Stimulated activated naive CD4-positive, alpha-beta T cell (primary cell): Measurements from ENCODE around the gene AADAC.
"Not testable (repeated sequence)": the region's sequence is repeated elsewhere in the genome, so short reads cannot be mapped to it uniquely, and the experiment has no call there.

ENCODE experiments used
- DNase-seq, 6 experiments: peaks; one replicate each; lab custom pipeline; 2025; lab: John Stamatoyannopoulos, UW

AADAC gene

DNA sequence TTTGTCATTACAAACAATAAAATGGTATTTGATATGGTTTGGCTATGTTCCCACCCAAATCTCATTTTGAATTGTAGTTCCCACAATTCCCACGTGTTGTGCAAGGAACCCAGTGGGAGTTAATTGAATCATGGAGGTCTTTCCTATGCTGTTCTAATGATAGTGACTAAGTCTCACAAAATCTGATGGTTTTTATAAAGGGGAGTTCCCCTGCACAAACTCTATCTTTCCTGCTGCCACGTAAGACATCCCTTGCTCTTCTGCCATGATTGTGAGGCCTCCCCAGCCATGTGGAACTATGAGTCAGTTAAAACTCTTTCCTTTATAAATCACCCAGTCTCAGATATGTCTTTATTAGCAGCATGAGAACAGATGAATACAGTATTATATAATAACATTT is 15.4 kb upstream of the AADAC start:
- no peak for DNase-seq

DNA sequence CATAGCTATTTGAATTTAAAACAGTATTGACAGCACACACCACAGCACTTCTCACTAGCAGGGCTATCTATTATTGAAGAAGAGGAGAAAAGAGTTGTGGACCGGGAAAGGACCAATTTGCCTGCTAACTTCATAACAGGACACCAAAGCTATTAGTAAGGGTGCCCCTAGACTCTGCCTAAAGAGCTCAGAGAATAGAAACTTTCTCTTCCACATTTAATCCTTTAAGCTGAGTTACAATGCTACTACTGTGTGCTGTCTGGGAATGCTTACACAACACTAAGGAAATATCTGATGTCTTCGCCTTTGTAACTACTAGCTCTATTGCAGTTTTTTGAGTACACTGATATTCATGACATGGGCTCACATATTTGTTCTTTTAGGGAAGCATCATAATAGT is 13.5 kb upstream of the AADAC start:
- no peak for DNase-seq

DNA sequence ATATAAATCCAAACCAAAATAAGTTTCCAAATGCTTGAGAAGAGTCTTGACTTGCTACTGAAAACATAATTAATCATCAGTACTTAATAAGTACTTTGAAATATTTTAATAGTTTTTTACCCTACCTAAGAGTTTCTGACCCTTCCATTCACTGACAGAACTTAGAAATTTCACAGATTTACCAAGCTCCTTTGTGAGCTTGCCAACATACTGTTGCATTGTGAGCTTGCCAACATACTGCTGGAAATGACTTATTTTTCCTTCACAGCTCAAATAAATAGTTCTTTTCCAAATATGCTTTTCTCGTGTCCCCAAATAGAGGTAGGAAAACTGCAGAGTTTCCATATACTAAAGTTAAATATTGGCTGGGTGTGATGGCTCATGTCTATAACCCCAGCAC is 9.6 kb upstream of the AADAC start:
- DNase-seq: no peak

DNA sequence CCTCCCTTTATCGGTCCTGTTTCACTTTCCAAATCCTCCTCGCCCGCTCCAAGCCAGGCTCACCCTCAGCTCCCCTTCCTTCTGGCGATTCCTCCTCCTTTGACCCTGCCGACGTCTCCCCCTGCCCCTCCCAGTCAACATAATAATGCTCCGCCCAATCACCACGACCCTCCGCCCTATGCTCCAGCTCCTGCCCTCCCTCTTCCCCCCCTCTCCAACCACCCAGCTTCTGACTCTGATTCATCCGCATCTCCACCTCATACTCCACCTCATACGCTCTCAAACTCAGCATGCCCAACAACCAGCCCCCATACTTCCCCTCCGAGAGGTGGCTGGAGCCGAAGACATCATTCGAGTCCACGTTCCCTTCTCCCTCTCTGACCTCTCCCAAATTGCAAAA is 7.1 kb upstream of the AADAC start:
- no peak for DNase-seq

DNA sequence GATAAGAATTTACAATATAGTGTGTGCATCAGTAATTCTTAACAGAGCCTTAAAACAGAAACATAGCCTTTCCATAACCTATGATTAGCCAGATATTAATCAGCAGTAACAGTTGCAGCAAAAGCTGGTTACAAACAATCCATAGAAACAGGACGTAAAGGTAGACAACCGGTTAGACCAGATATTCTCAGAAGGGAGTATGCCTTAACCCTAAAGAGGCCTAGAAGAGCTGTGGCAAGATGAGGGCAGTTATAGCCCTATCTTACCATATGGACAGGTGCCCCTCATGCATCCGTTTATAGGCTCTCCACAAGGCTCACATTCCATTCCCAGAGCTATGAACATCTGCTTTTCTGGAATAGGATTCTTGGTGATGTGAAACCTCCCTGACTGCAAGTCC is 5.0 kb upstream of the AADAC start:
- DNase-seq: not testable (repeated sequence)

DNA sequence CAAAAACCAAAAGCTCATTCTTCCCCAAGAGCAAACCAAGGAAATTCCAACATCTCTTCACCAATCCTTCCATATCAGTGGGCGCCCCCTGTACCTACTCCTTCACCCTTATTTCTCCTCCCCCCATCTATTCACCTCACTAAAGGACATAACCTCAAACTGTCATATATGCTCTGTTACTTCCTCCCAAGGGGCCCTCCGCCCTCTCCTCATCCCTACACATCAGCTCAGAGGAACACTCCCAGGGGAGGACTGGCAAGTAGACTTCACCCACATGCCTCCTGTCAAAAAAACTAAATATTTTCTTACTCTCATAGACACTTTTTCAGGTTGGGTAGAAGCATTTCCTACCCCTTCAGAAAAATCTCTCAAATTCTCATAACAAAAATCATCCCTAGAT is 2.4 kb upstream of the AADAC start:
- no peak for DNase-seq

DNA sequence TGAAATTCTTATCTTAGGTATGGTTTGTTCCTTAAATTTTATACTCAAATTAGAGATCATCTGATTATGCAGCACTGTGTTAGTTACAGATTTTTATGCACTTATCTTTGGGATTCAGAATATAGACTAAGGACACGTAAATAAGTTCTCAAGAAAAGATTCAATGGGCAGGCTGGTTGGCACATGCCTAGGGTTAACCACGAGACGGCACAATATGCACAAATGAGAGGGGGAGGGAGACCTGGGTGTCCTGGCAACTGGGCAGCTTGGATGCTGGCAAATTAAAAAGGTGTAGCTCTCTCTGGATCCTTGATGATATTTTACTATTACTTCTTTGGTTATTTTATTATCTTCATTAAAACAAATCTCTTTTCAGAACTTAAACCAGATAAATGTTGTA is 672 bp downstream of the AADAC start:
- DNase-seq: no peak

DNA sequence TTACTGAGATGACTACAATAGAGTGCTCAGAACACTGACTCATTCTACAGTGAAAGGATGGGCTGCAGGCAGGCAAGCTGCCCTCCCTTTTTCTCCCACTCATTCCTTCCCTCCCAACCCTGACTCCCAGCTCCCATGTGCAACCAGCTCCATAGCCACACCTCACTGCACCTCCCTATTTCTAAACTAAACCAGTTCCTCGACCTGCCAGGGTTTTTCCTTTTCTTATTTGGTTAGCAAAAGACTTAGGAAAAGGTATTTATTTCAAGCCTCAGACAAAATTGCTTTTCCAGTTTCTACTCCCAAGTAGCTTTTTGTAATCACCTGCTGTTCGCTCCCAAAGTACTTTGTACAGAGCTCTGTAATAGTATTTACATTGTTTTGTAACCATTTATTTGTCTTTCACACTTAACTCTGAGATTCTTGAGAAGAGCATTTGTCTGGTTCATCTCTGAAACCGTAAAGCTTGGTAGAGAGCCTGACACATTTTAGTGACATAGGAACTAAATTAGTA is 2.2 kb downstream of the AADAC start:
- DNase-seq: no peak

DNA sequence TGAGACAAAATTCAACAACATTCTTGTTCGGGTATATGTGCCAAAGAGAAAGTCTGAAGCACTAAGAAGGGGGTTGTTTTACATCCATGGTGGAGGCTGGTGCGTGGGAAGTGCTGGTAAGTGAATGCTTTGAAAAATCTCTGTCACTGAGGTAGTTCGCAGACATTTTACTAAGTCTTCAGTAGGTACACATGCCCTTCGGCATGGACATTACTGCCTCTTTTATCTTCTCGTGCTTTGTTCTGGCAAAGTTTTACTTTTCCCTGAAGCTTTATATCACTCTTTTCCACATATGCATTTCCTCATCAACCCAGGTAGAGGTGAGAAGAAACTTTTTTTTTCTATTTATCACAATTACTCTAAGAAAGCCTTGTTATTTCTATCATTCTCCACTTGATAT is 3.6 kb downstream of the AADAC start:
- DNase-seq: no peak

DNA sequence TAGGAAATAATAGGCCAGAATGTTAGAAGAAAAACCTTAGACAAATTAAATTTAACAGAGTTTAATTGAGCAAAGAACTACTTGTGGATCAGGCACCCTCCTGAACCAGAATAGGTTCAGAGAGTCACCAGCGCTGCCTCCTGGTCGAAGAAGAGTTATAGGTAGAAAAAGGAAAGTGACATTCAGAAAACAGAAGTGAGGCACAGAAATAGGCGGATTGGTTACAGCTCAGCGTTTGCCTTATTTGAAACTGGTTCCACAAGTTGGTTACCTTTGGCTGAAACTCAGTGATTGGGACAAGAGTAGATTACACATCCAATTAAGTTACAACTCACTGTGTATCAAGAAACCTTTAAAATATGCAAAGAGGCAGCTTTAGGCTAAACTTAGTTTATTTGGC is 4.4 kb downstream of the AADAC start:
- DNase-seq: no peak

DNA sequence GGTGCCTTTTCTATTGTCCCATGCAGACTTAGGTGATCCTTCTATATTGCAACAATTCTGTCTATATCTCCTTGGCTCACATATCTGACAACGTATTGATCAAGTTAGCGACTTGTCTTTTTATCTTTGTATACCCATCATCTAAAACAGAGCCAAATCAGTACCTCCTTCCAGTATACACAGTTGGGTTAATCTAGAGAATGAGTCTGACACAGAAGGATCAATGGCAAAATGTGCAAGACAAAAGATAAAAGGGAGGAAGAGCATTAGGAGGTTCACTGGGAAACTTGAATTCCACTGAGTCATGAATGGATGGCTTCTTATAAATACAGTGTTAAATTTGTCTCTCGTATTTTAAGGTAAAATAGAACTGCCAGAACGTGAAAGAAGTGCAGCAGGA is 6.0 kb downstream of the AADAC start:
- no peak for DNase-seq

DNA sequence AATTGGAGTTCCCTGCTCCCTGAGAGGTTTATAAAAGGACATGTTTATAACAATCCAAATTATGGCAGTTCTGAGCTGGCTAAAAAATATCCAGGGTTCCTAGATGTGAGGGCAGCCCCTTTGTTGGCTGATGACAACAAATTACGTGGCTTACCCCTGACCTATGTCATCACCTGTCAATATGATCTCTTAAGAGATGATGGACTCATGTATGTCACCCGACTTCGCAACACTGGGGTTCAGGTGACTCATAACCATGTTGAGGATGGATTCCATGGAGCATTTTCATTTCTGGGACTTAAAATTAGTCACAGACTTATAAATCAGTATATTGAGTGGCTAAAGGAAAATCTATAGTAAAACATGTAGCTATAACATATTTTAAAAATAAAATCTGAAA is 13.9 kb downstream of the AADAC start:
- DNase-seq: no peak

DNA sequence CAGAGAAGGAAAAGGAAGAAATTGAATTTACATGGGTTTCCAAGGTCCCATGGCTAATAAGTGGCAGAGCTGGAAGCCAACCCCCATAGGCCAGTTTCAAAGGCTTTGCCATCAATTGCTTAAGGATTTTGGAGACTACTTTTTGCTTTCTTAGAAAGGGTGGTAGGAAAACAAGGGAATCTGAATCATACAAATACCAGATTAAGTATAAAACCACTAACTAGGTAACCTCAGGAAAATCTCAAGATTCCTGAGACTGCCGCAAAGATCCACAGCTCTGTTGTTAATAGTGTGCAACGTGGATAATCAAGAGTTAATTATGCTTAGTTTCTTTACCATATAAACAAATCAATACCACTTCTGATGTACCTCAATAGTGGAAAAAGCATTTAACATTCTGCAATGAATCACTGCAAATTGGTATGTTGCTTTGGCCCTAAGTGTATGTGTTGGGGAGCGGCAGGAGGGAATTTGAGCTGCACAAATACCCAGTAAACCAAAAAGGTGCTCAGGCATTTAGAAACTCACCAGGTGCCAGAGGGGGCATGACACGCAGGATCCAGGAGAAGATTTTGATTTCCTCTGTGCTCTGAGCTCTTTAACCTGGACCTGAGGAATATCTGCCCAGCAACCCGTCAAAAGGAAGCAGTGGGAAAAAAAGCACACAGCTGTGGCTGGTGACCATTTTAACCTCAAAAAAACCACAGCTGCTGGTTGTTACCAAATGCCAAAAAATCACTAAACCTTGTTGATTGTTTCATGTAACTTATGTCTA is 22.0 kb downstream of the AADAC start:
- no peak for DNase-seq

DNA sequence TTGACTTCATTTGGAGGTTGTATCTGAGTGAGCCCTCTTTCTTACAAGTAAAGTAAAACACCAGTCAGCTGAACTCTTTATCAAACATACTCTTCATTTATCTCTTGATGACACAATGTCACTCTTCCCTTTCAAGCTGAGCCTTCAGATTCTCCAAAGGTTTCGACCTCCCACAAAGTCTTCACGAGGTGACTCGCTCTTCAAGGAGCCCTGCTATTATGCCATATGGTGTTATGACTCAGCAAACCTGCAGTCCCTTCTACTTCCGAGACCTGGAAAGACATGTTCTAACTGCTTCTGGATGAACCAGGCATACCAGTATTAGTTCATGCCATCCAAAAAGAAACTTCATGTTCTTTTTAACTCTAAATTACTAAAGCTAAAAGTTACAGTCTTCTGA is 23.1 kb downstream of the AADAC start:
- no peak for DNase-seq

DNA sequence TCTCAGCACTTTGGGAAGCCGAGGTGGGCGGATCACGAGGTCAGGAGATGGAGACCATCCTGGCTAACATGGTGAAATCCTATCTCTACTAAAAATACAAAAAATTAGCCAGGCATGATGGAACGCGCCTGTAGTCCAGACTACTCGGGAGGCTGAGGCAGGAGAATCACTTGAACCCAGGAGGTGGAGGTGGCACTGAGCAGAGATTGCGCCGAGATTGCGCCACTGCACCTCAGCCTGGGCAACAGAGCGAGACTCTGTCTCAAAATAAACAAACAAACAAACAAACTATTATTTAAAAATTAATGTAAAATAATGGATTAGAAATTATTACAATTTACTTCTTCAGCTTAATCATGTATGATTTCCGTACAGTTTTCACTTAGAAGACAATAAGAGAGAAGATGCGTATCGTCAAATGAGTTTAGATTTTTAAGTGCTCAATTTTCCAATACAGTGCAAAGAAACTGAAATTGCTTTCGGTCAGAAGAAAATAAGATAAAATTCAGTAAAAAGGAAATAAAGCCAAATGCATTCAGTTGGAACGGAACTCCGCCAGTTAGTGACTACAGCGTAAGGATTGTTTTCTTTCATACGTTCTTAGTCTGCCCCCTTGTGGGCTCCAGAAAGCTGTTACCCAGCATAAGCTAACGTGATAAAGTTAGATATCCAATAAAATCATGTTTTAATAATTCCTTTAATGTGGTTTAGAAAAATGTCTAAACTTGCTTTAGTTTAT is 24.8 kb downstream of the AADAC start:
- DNase-seq: peak in 4 of 6 experiments; percentile 0 to 32 (median 14)

DNA sequence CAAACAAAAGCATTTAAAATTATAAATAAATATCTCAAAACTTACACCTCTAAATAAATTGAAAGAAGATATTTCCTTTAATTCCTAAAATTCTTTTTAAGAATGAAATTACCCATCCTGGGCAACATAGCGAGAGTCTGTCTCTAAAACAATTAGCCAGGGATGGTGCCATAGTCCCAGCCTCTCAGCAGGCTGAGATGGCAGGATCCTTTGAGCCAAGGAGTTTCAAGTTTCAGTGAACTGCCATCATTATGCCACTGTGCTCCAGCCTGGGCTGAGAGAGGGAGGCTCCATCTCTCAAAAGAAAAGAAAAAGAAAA is 25.4 kb downstream of the AADAC start:
- no peak for DNase-seq

DNA sequence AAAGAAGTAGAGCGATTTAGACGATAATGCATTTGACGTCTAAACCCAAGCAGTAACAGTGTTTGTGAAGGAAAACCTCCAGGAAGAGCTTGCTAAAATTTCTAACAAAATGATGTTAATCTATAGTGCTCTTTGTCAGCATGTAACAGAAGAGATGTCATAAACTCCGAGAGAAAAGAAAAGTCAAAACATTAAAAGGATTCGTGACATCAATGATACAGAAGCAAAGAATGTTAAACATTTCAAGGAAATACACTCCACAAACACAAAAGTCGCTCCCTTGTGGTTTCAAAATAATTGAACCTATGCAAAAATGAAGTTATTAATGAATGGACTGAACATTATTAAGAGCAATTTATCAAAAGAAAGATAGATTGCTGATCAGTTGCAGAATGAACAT is 27.9 kb downstream of the AADAC start:
- no peak for DNase-seq

DNA sequence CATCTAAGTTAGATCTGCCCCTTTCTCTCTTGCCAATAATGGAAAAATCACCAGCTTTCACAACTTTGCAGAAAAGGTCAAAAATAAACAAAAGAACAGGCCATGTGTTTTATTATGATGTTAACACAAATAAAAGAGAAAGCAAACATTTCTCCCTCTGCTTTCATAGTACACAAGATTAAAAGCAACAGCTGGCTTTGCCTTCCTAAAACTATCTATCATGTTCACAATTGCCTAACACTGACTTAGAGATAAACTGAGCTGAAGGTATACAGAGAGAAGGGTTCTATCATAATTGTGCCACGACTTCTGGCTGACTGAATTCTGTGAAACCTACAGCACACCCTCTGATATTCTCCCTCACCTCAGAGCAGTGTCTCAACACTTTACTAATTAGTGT is 29.4 kb downstream of the AADAC start:
- DNase-seq: no peak

DNA sequence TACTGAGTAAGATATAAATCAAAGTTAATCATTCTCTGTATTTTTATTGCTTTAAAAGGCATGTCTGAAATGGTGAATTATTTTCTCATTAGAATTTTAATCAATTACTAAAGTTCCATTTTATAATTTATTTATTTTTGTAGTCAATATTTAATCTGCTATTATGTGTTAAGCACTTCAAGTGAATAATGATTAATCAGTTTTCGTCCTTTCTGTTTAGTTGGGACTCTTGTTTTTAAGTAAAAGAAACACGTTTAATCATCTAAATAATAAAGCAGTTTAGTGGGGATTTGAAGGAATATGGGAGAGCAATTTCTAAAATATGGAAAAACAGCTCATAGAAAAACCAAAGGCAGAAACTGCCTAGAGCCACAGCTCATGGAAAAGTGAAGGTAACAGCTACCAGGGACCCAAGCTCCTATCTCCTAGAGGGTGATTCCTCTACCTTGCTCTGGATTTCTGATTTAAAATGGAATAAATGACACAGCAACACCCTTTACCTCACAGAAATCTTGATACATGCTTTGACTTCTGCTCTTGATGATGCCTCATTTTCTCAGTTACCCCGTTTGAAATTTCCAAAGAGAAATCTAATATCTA is 31.5 kb downstream of the AADAC start:
- DNase-seq: no peak

DNA sequence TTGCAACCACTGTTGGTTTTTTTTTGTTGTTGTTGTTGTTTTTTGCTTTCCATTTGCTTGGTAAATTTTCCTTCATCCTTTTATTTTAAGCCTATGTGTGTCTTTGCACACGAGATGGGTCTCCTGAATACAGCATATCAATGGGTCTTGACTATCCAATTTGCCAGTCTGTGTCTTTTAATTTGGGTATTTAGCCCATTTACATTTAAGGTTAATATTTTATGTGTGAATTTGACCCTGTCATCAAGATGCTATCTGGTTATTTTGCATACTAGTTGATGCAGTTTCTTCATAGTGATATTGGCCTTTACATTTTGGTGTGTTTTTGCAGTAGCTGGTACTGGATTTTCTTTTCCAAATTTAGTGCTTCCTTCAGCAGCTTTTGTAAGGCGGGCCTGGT is 36.1 kb downstream of the AADAC start:
- DNase-seq: not testable (repeated sequence)

DNA sequence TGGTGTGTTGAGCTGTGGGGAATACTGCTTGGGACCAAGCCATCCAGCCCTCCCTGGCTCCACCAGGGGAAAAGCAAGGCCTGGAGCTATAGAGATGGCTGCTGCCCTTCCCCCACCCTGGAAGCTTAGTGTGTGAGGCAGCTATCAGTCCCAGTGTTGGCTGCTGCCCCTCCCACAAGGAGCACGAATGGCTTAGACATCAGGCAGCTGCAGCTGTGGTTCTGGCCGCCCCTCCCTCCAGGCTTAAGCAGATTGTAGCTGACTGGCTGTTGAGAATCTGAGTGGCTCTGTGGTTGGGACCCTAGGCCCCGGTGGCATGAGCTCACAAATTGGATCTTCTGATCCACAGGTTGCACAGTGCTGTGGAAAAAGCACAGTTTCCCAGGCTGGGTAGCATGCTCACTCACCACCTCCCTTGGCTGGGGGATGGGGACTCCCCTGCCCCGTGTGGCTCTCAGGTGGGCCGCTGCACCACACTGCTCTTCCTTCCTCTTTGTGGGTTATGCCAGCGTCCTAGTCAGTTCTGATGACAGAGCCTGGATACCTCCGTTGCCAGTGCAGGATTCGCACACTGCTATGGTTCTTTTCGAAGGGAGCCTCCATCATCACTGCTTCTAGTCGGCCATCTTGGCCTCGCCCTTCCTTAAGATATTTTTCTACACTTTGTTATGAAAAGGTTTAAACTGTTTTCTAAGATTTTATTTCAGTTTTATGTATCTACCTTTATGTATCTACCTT is 38.3 kb downstream of the AADAC start:
- no peak for DNase-seq

DNA sequence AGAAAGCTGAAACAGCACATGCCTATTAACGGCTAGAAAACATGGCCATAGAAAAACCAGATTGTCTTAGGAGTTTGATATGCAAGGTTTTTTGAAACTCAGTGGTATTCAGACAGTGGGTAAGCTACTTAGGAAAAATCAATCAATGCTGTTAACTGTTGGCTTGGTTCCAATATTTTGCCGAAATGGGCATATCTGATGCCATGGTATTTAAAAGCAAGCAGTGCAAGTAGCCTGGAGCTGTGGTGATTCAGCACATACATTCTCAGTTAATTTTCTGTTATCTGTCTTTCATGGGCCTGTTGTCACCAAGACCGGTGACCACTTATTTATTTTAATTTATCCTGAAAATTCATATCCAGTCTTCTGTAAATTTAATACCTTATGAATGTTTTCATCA is 42.2 kb downstream of the AADAC start:
- no peak for DNase-seq

DNA sequence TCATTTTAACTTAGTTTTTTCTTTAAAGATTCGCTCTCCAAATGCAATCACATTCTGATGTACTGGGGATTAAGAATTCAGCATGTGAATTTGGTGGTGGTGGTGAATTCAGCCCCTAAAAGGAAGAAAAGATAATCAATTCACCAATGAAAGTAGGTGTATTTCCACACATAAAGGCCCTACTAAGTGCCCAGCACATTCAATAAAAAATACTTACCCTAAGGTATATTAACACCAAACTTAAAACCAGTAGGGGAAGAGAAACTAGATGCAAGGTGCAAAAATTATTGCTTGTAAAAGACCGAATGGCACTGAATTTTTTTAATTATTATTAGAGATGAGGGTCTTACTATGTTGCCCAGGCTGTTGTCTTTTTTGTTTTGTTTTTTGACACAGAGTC is 42.7 kb downstream of the AADAC start:
- no peak for DNase-seq
